ENCODE results near the gene GLYATL1. TPM values are rescaled to one million over a fixed set of nuclear protein-coding genes. Genes with fewer than 3 reads are reported as not detected.
A peak's percentile ranks its signal among the peaks of the same experiment; 100 is the strongest.

Gene GLYATL1
- total RNA-seq, 1 experiment from 2014 or later, result 5.4 TPM

DNA sequence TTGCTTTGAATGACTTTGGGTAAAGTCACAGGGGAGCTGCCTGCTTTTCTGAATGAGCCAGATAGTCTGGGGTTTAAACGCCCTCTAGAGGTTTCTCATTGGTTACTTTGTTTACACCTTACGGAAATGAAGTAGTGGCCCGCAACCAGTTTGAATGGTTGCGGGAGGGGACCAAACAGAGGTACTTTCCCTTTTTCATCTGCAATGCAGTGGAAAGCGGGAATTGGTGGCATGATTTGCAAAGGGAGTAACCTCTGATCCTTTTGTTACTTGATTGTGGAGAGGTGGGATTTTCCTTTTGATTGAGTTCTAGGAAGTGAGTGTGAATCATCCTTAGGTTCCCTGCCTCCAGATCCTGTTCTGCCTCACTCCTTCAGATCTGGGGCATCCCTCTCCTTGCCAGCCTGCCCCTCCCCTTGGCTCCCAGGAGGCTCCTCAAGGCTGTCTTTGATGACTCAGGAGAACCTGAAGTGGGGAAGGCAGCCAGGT lies 15.9 kb upstream of the GLYATL1 start:
- no peak for TF ChIP-seq MXD4 (CRISPR knock-in tag; IDR thresholded peaks at IDR 0.05; ENCODE audit: borderline replicate concordance)
- TF ChIP-seq, protein P1, sequence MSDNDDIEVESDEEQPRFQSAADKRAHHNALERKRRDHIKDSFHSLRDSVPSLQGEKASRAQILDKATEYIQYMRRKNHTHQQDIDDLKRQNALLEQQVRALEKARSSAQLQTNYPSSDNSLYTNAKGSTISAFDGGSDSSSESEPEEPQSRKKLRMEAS (CRISPR knock-in tag; IDR thresholded peaks at IDR 0.05), result peak; percentile 19; the same call in 1 of the 2 replicates
- TF ChIP-seq, protein P2, sequence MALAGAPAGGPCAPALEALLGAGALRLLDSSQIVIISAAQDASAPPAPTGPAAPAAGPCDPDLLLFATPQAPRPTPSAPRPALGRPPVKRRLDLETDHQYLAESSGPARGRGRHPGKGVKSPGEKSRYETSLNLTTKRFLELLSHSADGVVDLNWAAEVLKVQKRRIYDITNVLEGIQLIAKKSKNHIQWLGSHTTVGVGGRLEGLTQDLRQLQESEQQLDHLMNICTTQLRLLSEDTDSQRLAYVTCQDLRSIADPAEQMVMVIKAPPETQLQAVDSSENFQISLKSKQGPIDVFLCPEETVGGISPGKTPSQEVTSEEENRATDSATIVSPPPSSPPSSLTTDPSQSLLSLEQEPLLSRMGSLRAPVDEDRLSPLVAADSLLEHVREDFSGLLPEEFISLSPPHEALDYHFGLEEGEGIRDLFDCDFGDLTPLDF (CRISPR knock-in tag; IDR thresholded peaks at IDR 0.05), result no peak
- TF ChIP-seq, protein P3, sequence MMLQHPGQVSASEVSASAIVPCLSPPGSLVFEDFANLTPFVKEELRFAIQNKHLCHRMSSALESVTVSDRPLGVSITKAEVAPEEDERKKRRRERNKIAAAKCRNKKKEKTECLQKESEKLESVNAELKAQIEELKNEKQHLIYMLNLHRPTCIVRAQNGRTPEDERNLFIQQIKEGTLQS (CRISPR knock-in tag; conservative IDR thresholded peaks at IDR 0.05), result no peak
- Mint-ChIP-seq H3K27me3 (ENCODE audit: low read depth) (peaks cover under 1% of the 10 kb centered on the region; the same call in 1 of the 2 replicates), H3K9me3 (peaks cover 13% of the 10 kb centered on the region), H3K27ac (peak overlapping the region; percentile 94), H3K4me3 (peak overlapping the region; percentile 63), H3K4me1 (peaks cover 48% of the 10 kb centered on the region), H3K36me3 (peaks cover 1% of the 10 kb centered on the region)
- DNase-seq (ENCODE audit: low spot score), result peak; percentile 43
- CTCF ChIA-PET, result interaction anchor here (0.7 to 6.7 kb wide), 7 partner anchors 17 to 248 kb away, joined by 3 to 55 read pairs (median 6); partner anchors contain the start of gene DTX4
- peak; percentile 56 for ATAC-seq
- POLR2A ChIA-PET, result no interaction called here

DNA sequence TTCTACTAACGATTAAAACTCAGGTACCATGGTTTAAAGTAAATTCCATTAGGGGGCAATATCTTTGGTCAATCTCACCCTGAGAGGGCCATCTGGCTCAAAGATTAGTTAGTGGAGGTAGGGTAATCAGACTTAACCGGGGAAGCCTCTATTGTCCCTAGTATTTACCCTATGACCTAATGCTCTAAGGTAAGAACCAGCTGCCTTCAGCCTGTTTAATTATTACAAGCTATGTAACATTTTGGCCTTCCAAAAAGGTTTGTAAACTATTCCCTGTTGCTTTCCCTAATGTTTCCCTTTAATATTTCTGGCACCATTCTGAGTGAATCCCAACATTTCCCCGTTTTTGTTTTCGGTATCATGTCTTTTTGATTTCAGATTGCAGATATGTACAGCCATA lies 15.1 kb upstream of the GLYATL1 start:
- H3K4me1 Mint-ChIP-seq, result peaks cover 54% of the 10 kb centered on the region
- H3K27me3 Mint-ChIP-seq (ENCODE audit: low read depth), result no peaks in the 10 kb centered on the region; the same call in 1 of the 2 replicates
- H3K9me3 Mint-ChIP-seq, result peaks cover 4% of the 10 kb centered on the region
- H3K4me3 Mint-ChIP-seq, result no peak overlapping the region
- H3K27ac Mint-ChIP-seq, result no peak overlapping the region
- ChIA-PET POLR2A (no interaction called here), CTCF (interaction anchor here (0.8 to 6.7 kb wide), 5 partner anchors 18 to 234 kb away, joined by 3 to 55 read pairs (median 7); no protein-coding TSS in a partner anchor)
- TF ChIP-seq, protein P4, sequence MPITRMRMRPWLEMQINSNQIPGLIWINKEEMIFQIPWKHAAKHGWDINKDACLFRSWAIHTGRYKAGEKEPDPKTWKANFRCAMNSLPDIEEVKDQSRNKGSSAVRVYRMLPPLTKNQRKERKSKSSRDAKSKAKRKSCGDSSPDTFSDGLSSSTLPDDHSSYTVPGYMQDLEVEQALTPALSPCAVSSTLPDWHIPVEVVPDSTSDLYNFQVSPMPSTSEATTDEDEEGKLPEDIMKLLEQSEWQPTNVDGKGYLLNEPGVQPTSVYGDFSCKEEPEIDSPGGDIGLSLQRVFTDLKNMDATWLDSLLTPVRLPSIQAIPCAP (CRISPR knock-in tag; IDR thresholded peaks at IDR 0.05), result no peak
- TF ChIP-seq KAT7 (CRISPR knock-in tag; IDR thresholded peaks at IDR 0.05; ENCODE audit: borderline replicate concordance) (no peak), TEAD1 (CRISPR knock-in tag; IDR thresholded peaks at IDR 0.05) (no peak), ESRRA (CRISPR knock-in tag; IDR thresholded peaks at IDR 0.05; ENCODE audit: borderline replicate concordance) (no peak), SMAD4 (CRISPR knock-in tag; IDR thresholded peaks at IDR 0.05) (no peak), NR1H2 (CRISPR knock-in tag; IDR thresholded peaks at IDR 0.05) (no peak), EMX1 (CRISPR knock-in tag; IDR thresholded peaks at IDR 0.05) (no peak)
- TF ChIP-seq, protein P5, sequence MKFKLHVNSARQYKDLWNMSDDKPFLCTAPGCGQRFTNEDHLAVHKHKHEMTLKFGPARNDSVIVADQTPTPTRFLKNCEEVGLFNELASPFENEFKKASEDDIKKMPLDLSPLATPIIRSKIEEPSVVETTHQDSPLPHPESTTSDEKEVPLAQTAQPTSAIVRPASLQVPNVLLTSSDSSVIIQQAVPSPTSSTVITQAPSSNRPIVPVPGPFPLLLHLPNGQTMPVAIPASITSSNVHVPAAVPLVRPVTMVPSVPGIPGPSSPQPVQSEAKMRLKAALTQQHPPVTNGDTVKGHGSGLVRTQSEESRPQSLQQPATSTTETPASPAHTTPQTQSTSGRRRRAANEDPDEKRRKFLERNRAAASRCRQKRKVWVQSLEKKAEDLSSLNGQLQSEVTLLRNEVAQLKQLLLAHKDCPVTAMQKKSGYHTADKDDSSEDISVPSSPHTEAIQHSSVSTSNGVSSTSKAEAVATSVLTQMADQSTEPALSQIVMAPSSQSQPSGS (CRISPR knock-in tag; IDR thresholded peaks at IDR 0.05; ENCODE audit: borderline replicate concordance, low read depth), result no peak
- TF ChIP-seq, protein P6, sequence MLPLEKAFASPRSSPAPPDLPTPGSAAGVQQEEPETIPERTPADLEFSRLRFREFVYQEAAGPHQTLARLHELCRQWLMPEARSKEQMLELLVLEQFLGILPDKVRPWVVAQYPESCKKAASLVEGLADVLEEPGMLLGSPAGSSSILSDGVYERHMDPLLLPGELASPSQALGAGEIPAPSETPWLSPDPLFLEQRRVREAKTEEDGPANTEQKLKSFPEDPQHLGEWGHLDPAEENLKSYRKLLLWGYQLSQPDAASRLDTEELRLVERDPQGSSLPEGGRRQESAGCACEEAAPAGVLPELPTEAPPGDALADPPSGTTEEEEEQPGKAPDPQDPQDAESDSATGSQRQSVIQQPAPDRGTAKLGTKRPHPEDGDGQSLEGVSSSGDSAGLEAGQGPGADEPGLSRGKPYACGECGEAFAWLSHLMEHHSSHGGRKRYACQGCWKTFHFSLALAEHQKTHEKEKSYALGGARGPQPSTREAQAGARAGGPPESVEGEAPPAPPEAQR (CRISPR knock-in tag; IDR thresholded peaks at IDR 0.05), result no peak
- TF ChIP-seq, protein P3 (CRISPR knock-in tag; conservative IDR thresholded peaks at IDR 0.05), result no peak
- TF ChIP-seq, protein P7, sequence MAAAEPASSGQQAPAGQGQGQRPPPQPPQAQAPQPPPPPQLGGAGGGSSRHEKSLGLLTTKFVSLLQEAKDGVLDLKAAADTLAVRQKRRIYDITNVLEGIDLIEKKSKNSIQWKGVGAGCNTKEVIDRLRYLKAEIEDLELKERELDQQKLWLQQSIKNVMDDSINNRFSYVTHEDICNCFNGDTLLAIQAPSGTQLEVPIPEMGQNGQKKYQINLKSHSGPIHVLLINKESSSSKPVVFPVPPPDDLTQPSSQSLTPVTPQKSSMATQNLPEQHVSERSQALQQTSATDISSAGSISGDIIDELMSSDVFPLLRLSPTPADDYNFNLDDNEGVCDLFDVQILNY (CRISPR knock-in tag; IDR thresholded peaks at IDR 0.05), result no peak
- DNase-seq (ENCODE audit: low spot score) (no peak), ATAC-seq (no peak)
- no peaks in the 10 kb centered on the region; the same call in 1 of the 2 replicates for H3K36me3 Mint-ChIP-seq

DNA sequence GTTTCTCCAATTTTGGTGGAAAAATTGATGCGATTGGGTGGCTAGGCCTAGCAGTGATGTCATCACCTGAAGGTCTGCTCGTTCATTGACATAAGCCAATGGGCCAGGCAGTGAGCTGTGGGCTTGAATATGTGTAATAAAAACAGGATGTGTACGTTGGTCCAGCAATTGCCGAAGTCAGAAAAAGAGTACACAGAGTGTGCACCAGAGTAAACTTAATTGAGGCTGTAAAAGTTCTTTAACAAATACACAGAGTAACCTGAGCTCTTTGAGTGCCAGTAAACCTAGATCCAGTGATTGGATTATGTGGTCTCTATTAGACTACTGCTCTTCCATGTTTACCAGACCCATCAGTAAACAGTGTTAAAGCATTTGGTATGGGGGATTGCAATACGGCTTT lies 13.0 kb upstream of the GLYATL1 start:
- Mint-ChIP-seq H3K27me3 (ENCODE audit: low read depth) (no peaks in the 10 kb centered on the region; the same call in 1 of the 2 replicates), H3K4me3 (no peak overlapping the region), H3K9me3 (no peaks in the 10 kb centered on the region), H3K27ac (no peak overlapping the region), H3K4me1 (peaks cover 61% of the 10 kb centered on the region), H3K36me3 (no peaks in the 10 kb centered on the region)
- ChIA-PET POLR2A (no interaction called here), CTCF (interaction anchor here (1.9 to 5.2 kb wide), 9 partner anchors 20 to 260 kb away, joined by 6 to 113 read pairs (median 27); no protein-coding TSS in a partner anchor)
- TF ChIP-seq CBFB (CRISPR knock-in tag; IDR thresholded peaks at IDR 0.05; ENCODE audit: low read depth) (no peak), GABPB1 (CRISPR knock-in tag; IDR thresholded peaks at IDR 0.05) (peak; percentile 47; the same call in 1 of the 2 replicates)
- ATAC-seq (no peak), DNase-seq (ENCODE audit: low spot score) (no peak)
